Activated CD8-positive, alpha-beta memory T cell treated with anti-CD3 and anti-CD28 coated beads, Interleukin-2, amount 10 ng/mL, durations not matched to agents 7 days and 5 days (primary cell): Measurements from ENCODE around the gene ITGAE. TPM values are rescaled to one million over a fixed set of nuclear protein-coding genes. Genes with fewer than 3 reads are reported as not detected.

Experiments
- ATAC-seq: fragments of 150-1000 bp; cut with Tn5 transposase; one replicate; pipeline ENCODE4 v1.10.0; 2021; ENCODE audit warnings: moderate library complexity
- CTCF ChIA-PET: fragments of 350-600 bp; sonication (Branson Sonifier 250); formaldehyde crosslinking; loops from one replicate; lab custom pipeline; 2021; ENCODE audit warnings: antibody characterized with exemption; lab: Charles Lee
- DNase-seq: peaks from one replicate; pipeline ENCODE4 v3.0.0-alpha.2; 2020
- H3K27ac Mint-ChIP-seq: one replicate; pipeline ENCODE4 v1.8.0; 2021; ENCODE audit warnings: mild to moderate bottlenecking, mixed read lengths
- H3K27me3 Mint-ChIP-seq: one replicate; pipeline ENCODE4 v1.8.0; 2021; ENCODE audit warnings: mixed read lengths
- H3K36me3 Mint-ChIP-seq: one replicate; pipeline ENCODE4 v1.8.0; 2021; ENCODE audit warnings: mild to moderate bottlenecking, mixed read lengths
- H3K4me1 Mint-ChIP-seq: one replicate; pipeline ENCODE4 v1.8.0; 2021; ENCODE audit warnings: mixed read lengths
- H3K4me3 Mint-ChIP-seq: one replicate; pipeline ENCODE4 v1.8.0; 2021; ENCODE audit warnings: mild to moderate bottlenecking, moderate library complexity, mixed read lengths
- H3K9me3 Mint-ChIP-seq: one replicate; pipeline ENCODE4 v1.8.0; 2022; ENCODE audit warnings: low read depth, mixed read lengths
- total RNA-seq, 2 experiments: library from RNA; stranded (reverse); gene quantifications; one replicate each; pipeline ENCODE4 v1.2.3, GENCODE V29; 2021

Gene ITGAE
- total RNA-seq, 2 experiments from 2014 or later: 54.4 to 70.9 TPM

DNA sequence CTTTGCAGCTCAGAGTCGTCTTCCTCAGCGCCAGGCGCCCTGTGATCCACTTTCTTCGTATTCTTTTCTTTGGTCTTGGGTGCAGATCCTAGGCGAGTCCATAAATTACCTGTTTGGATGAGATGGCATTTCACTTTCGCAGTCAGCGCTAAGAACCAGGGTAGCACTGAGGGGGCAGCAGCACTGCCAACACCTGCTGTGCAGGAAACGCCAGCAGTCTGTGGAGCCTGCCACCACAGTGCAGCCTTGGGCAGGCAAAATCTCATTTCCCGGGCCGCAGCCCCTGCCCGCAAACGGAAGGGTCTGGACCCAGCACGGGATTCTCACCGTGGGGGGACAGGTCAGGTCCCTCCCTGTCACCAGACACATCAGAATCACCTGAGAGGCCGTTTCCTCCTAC lies 12.2 kb upstream of the ITGAE start:
- peaks cover 4% of the 10 kb centered on the region for H3K4me1 Mint-ChIP-seq
- no peak overlapping the region for H3K27ac Mint-ChIP-seq
- CTCF ChIA-PET: interaction anchor here (1.0 to 9.8 kb wide), 2 partner anchors 73 to 76 kb away, joined by 3 to 84 read pairs; no protein-coding TSS in a partner anchor
- H3K27me3 Mint-ChIP-seq: no peaks in the 10 kb centered on the region
- H3K36me3 Mint-ChIP-seq: peaks cover 43% of the 10 kb centered on the region
- DNase-seq (peak; percentile 34), ATAC-seq (no peak)
- H3K4me3 Mint-ChIP-seq: no peak overlapping the region
- H3K9me3 Mint-ChIP-seq: no peaks in the 10 kb centered on the region

DNA sequence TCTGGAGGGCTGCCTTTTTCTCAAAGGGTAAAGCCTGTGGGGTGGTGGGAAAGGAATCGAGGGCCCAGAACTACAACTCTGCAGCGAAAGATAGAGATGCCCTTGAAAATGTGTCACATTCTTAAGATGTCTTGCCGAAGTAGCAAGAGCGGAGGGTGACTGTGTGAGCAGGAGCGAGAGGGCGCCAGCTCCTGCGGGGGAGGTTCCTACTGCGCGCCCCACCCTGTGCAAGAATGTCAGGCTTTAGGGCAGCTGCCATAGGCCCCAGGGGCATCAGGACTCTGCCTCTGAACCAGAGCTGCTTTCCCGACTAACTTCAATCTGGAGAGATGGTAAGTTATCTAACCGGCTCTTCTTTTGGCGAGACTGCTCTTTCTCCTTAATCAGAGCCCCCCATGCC lies 11.8 kb upstream of the ITGAE start:
- no peaks in the 10 kb centered on the region for H3K9me3 Mint-ChIP-seq
- ATAC-seq (no peak), DNase-seq (no peak)
- no peak overlapping the region for H3K27ac Mint-ChIP-seq
- H3K27me3 Mint-ChIP-seq: no peaks in the 10 kb centered on the region
- no peak overlapping the region for H3K4me3 Mint-ChIP-seq
- peaks cover 4% of the 10 kb centered on the region for H3K4me1 Mint-ChIP-seq
- CTCF ChIA-PET: interaction anchor here (1.5 to 9.8 kb wide), 2 partner anchors 33 to 76 kb away, joined by 5 to 84 read pairs; partner anchors contain the start of gene NCBP3
- peaks cover 42% of the 10 kb centered on the region for H3K36me3 Mint-ChIP-seq

- ATAC-seq (no peak), DNase-seq (no peak)
- CTCF ChIA-PET: interaction anchor here (0.6 to 9.8 kb wide), 4 partner anchors 12 to 1981 kb away, joined by 4 to 84 read pairs (median 5); partner anchors contain the start of gene NCBP3
- Mint-ChIP-seq H3K27ac (no peak overlapping the region), H3K36me3 (peaks cover 44% of the 10 kb centered on the region), H3K4me3 (no peak overlapping the region), H3K4me1 (peaks cover 4% of the 10 kb centered on the region), H3K9me3 (no peaks in the 10 kb centered on the region), H3K27me3 (no peaks in the 10 kb centered on the region)
These were observed 11.3 kb upstream of the ITGAE start for GRCh38 chr17:3812284-3812683.

DNA sequence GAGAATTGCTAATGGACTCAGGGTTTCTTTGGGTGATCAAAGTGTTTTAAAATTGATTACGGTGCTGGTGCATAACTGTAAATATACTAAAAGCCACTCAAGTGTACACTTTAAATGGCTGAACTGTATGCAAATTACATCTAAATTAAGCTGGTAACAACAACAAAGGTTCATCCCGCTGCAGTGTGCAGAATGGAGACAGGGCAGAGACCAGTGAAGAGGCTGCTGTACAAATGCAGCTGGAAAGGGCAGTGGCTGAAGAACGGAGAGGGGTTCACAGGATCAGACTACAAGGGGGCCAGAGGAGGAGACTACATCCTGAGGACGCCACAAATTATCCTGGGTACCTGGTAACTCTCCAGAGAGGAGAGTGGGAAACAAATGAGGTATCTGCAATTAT lies 9.0 kb upstream of the ITGAE start:
- Mint-ChIP-seq H3K36me3 (peaks cover 37% of the 10 kb centered on the region), H3K4me1 (peaks cover 9% of the 10 kb centered on the region), H3K27me3 (no peaks in the 10 kb centered on the region), H3K27ac (no peak overlapping the region), H3K9me3 (no peaks in the 10 kb centered on the region), H3K4me3 (no peak overlapping the region)
- ATAC-seq (no peak), DNase-seq (peak; percentile 36)
- CTCF ChIA-PET: interaction anchor here (1.0 to 9.8 kb wide), 6 partner anchors 17 to 985 kb away, joined by 3 to 84 read pairs (median 4); partner anchors contain the start of gene NCBP3

DNA sequence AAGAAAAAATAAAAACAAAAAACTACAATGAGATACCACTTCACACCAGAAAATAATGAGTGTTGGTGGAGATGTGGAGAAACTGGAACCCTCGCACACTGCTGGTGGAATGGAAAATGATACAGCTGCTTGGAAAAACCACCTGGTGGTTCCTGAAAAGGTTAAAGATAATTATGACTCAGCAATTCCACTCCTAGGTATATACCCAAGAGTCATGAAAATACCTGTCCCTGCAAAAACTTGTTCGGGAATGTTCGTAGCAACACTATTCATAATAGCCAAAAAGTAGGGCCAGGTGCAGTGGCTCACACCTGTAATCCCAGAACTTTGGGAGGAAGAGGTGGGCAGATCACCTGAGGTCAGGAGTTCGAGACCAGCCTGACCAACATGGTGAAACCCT lies 8.1 kb upstream of the ITGAE start:
- CTCF ChIA-PET: interaction anchor here (1.1 to 9.8 kb wide), 3 partner anchors 35 to 77 kb away, joined by 4 to 84 read pairs (median 7); no protein-coding TSS in a partner anchor
- peaks cover 31% of the 10 kb centered on the region for H3K36me3 Mint-ChIP-seq

GRCh38 chr17:3808701-3809100 lies 7.7 kb upstream of the ITGAE start:
- H3K27ac Mint-ChIP-seq: no peak overlapping the region
- no peak for ATAC-seq

More for the DNA sequence above, 8.1 kb upstream of the ITGAE start:
- peaks cover 17% of the 10 kb centered on the region for H3K4me1 Mint-ChIP-seq
- no peak for DNase-seq
- no peak overlapping the region for H3K27ac Mint-ChIP-seq
- no peak overlapping the region for H3K4me3 Mint-ChIP-seq
- no peaks in the 10 kb centered on the region for H3K27me3 Mint-ChIP-seq
- no peaks in the 10 kb centered on the region for H3K9me3 Mint-ChIP-seq
- ATAC-seq: no peak

GRCh38 chr17:3805581-3805980 lies 4.6 kb upstream of the ITGAE start:
- no peak overlapping the region for H3K4me3 Mint-ChIP-seq
- no peak overlapping the region for H3K27ac Mint-ChIP-seq
- H3K36me3 Mint-ChIP-seq: peaks cover 24% of the 10 kb centered on the region
- no peaks in the 10 kb centered on the region for H3K9me3 Mint-ChIP-seq
- no peak for ATAC-seq
- no peak for DNase-seq
- no peaks in the 10 kb centered on the region for H3K27me3 Mint-ChIP-seq
- peaks cover 44% of the 10 kb centered on the region for H3K4me1 Mint-ChIP-seq
- CTCF ChIA-PET: interaction anchor here (9.8 kb wide), 1 partner anchor 68 kb away, joined by 84 read pairs; no protein-coding TSS in a partner anchor

More at GRCh38 chr17:3808701-3809100, 7.7 kb upstream of the ITGAE start:
- peaks cover 20% of the 10 kb centered on the region for H3K4me1 Mint-ChIP-seq
- H3K27me3 Mint-ChIP-seq: no peaks in the 10 kb centered on the region
- no peak overlapping the region for H3K4me3 Mint-ChIP-seq
- no peaks in the 10 kb centered on the region for H3K9me3 Mint-ChIP-seq
- DNase-seq: no peak
- CTCF ChIA-PET: interaction anchor here (1.1 to 9.8 kb wide), 3 partner anchors 35 to 77 kb away, joined by 4 to 84 read pairs (median 7); no protein-coding TSS in a partner anchor
- peaks cover 28% of the 10 kb centered on the region for H3K36me3 Mint-ChIP-seq

DNA sequence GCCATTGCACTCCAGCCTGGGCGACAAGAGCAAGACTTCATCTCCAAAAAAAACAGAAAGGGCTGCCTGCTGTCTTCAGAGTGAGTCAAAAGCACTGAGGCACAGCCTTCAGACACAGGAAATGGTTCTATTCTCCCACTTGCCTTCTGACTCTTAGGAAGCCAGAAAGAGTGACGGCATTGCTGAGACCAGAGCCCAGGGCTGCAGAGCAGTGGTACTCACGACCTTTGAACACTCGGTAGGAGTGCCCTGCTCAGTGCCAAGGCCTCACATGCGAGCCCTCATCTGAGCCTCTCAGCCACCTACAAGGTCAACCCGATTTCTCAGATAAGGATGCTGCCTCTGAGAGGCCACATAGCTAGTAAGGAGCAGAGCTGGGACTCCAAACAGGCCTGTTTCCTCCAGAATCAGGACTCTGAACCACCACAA lies 3.5 kb upstream of the ITGAE start:
- Mint-ChIP-seq H3K27ac (peak overlapping the region; percentile 57), H3K4me1 (peaks cover 50% of the 10 kb centered on the region), H3K36me3 (peaks cover 20% of the 10 kb centered on the region), H3K4me3 (no peak overlapping the region), H3K9me3 (no peaks in the 10 kb centered on the region), H3K27me3 (no peaks in the 10 kb centered on the region)
- ATAC-seq (peak; percentile 72), DNase-seq (peak; percentile 68)
- CTCF ChIA-PET: interaction anchor here (0.9 to 9.8 kb wide), 4 partner anchors 9 to 67 kb away, joined by 3 to 84 read pairs (median 3); partner anchors contain the start of gene NCBP3

DNA sequence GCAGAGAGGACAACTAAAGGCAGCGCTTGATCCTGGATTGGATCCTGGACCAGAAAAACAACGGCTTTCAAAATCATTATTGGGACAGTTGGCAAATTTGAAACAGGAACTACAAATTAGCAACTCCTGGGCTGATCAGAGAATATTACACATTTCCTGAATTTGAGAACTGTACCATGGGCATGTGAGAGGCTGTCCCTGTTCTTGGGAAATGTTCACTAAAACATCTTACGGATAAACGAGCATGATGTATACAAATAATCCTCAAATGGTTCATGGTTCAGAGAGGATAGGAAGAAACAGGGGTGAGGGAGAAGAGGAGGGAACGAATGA lies 2.3 kb upstream of the ITGAE start:
- H3K36me3 Mint-ChIP-seq: peaks cover 20% of the 10 kb centered on the region
- CTCF ChIA-PET: interaction anchor here (9.8 kb wide), 1 partner anchor 66 kb away, joined by 84 read pairs; no protein-coding TSS in a partner anchor

DNA sequence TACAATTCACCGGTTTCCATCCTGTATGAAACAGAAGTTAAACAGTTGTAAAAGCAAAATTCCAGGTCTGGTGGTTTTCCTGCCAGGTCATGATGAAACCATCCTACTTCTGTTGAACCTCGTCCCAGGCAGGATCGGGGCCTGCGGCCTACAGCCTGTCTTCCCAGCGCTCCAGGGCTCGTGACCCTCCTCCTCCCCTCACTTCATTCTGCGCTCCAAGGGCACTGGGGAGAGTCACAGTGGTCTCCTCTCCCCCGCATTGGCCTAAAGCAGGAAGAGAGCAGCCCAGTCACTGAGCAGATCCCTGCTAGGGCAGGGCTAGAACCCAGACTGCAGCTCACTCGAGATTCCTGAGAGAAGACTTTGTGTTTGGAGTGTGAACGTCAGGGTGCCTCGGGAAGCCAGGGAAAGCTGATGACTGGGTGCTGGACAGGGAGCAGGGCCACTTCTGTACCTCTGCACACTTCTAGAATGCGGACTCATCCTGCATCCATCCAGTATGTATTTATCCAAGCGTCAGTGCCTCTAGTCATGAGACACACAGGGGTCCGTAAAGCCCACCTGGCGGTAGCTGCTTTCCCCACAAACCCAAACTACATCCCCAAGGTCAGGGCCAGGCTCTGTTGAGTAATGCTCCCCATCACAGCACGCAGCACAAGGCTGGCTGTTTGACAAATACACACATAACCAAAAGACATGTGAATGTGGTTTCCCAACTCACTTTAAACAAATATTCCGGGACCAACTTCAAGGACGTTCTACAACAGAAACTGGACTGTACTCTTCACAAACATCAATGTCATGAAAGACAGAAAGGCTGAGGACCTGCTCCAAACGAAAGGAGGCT lies 1.7 kb upstream of the ITGAE start:
- Mint-ChIP-seq H3K27me3 (no peaks in the 10 kb centered on the region), H3K27ac (no peak overlapping the region), H3K9me3 (no peaks in the 10 kb centered on the region), H3K36me3 (peaks cover 19% of the 10 kb centered on the region), H3K4me1 (peaks cover 64% of the 10 kb centered on the region), H3K4me3 (no peak overlapping the region)
- no peak for ATAC-seq
- no peak for DNase-seq
- CTCF ChIA-PET: no interaction called here

More for the DNA sequence above, 2.3 kb upstream of the ITGAE start:
- no peak overlapping the region for H3K27ac Mint-ChIP-seq
- no peaks in the 10 kb centered on the region for H3K9me3 Mint-ChIP-seq
- no peaks in the 10 kb centered on the region for H3K27me3 Mint-ChIP-seq
- no peak overlapping the region for H3K4me3 Mint-ChIP-seq
- DNase-seq: no peak
- H3K4me1 Mint-ChIP-seq: peaks cover 58% of the 10 kb centered on the region
- no peak for ATAC-seq

GRCh38 chr17:3801792-3802191 lies 804 bp upstream of the ITGAE start:
- Mint-ChIP-seq H3K27me3 (no peaks in the 10 kb centered on the region), H3K9me3 (no peaks in the 10 kb centered on the region), H3K27ac (no peak overlapping the region), H3K4me3 (no peak overlapping the region), H3K36me3 (peaks cover 17% of the 10 kb centered on the region), H3K4me1 (peaks cover 72% of the 10 kb centered on the region)
- no peak for DNase-seq
- CTCF ChIA-PET: interaction anchor here (1.0 to 3.3 kb wide), 3 partner anchors 9 to 63 kb away, joined by 3 to 31 read pairs (median 4); no protein-coding TSS in a partner anchor
- ATAC-seq: no peak

DNA sequence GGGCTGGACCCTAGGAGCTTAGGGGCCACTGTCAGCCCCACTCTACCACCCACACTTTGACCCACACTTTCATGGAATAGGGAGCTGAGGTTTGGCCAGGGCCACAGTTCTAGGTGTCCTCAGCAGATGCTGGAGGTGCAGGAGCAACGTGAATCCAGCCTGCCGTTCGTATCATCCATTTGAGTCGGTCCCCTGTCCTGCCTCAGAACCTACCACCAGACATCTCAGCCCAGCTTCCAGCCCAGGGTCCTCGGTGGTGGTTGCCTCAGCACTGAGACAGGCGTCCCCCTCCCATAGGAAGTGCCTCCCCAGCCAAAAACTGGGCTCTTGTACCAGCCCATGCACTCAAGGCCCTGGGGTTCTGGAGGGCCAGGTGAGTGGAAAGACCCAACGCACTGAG lies 359 bp upstream of the ITGAE start:
- CTCF ChIA-PET: interaction anchor here (0.8 to 3.3 kb wide), 6 partner anchors 10 to 62 kb away, joined by 3 to 31 read pairs (median 4); no protein-coding TSS in a partner anchor
- no peak overlapping the region for H3K27ac Mint-ChIP-seq

DNA sequence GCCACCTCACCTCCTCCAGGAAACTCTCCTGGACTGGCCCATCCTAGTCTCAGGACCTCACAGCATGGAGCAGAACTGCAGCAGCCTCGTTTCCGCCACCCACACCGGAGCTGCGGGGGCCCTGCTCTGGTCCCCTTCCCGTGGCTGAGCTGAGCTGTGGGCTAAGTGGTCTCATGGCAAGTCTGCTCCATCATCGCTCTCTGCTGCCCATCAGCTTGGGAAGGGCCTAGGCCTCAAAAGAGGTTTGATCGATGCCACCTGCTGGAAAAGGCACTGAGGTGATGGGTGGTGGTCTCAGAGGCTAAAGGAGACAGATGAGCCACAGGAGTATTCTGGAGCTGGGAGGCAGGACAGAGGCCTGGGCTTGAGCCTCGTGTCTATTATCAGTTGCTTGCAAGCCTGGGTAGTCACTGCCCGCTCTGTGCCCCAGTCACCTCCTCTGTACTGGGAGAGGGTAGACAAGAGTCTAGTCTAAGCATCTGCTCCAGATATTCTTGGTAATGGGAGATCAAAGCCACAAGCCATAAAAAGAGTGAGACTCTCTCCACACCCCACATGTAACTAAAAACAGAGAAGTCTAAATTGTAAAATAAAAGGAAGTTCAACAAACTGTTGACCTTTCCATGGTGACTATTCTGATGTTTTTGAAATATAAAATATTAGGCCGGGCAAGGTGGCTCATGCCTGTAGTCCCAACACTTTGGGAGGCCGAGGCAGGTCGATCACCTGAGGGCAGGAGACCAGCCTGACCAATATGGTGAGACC lies 1.6 kb downstream of the ITGAE start:
- Mint-ChIP-seq H3K27ac (peak overlapping the region; percentile 86), H3K4me3 (peak overlapping the region; percentile 81), H3K4me1 (peaks cover 86% of the 10 kb centered on the region), H3K9me3 (no peaks in the 10 kb centered on the region), H3K36me3 (peaks cover 25% of the 10 kb centered on the region), H3K27me3 (peaks cover 2% of the 10 kb centered on the region)
- ATAC-seq: no peak
- no peak for DNase-seq
- CTCF ChIA-PET: interaction anchor here (0.6 to 3.3 kb wide), 4 partner anchors 12 to 1359 kb away, joined by 3 to 31 read pairs (median 4); no protein-coding TSS in a partner anchor

More for the DNA sequence above, 359 bp upstream of the ITGAE start:
- H3K27me3 Mint-ChIP-seq: peaks cover 2% of the 10 kb centered on the region
- H3K4me1 Mint-ChIP-seq: peaks cover 77% of the 10 kb centered on the region
- H3K4me3 Mint-ChIP-seq: peak overlapping the region; percentile 81
- ATAC-seq (no peak), DNase-seq (no peak)
- no peaks in the 10 kb centered on the region for H3K9me3 Mint-ChIP-seq
- H3K36me3 Mint-ChIP-seq: peaks cover 19% of the 10 kb centered on the region
